ENCODE measurements around the gene HTD2. TPM values are rescaled to one million over a fixed set of nuclear protein-coding genes. Genes with fewer than 3 reads are reported as not detected.
A peak's percentile ranks its signal among the peaks of the same experiment; 100 is the strongest.

The HTD2 gene
- total RNA-seq, 4 donors from 2014 or later, result 10.6 to 15.1 (median 13.7) TPM

- DNase-seq (ENCODE audit: low spot score in 2 of 2), result peak; percentile 53 to 61
- Histone ChIP-seq H3K36me3 (no peaks in the 10 kb centered on the region), H3K4me3 (peak within 1 kb of the TSS; percentile 80 to 92 (median 84)), H3K27me3 (no peaks in the 10 kb centered on the region), H3K9me3 (no peaks in the 10 kb centered on the region), H3K27ac (peak within 1 kb of the TSS; percentile 50 to 87 (median 76)), H3K4me1 (peaks cover 0 to 51% (median 12%) of the 10 kb centered on the region in 4 donors)
- WGBS, 2 donors, result 0 to 2% methylated on average over 23 to 37 of the region's 79 CpGs
- TF ChIP-seq EP300 (IDR thresholded peaks at IDR 0.05), result peak in 1 of 2 donors; percentile 41
- TF ChIP-seq POLR2A (IDR thresholded peaks at IDR 0.05), result peak; percentile 45 to 55
- peak in 2 of 5 experiments; percentile 51 to 72 for TF ChIP-seq CTCF (IDR thresholded peaks at IDR 0.05)
These were observed 26.4 kb downstream of the HTD2 start, which contains the start of gene PXK for GRCh38 chr3:58332575-58333188. Gene PXK (plus strand): TSS chr3:58332892. CDS start chr3:58332989, 97 bp downstream.

GRCh38 chr3:58333206-58334012 lies 27.1 kb downstream of the HTD2 start:
- WGBS, 2 donors, result 0 to 2% methylated on average over 13 to 34 of the region's 37 CpGs
- TF ChIP-seq EP300 (IDR thresholded peaks at IDR 0.05) (no peak), POLR2A (IDR thresholded peaks at IDR 0.05) (no peak), CTCF (IDR thresholded peaks at IDR 0.05) (no peak)
- H3K4me1 ChIP-seq, result peaks cover 0 to 51% (median 12%) of the 10 kb centered on the region in 4 donors

GRCh38 chr3:58334013-58334321 lies 27.6 kb downstream of the HTD2 start:
- TF ChIP-seq CTCF (IDR thresholded peaks at IDR 0.05) (no peak), POLR2A (IDR thresholded peaks at IDR 0.05) (no peak), EP300 (IDR thresholded peaks at IDR 0.05) (no peak)
- Histone ChIP-seq H3K9me3 (no peaks in the 10 kb centered on the region), H3K27me3 (no peaks in the 10 kb centered on the region), H3K4me3 (peak overlapping the region; percentile 80 to 92 (median 84)), H3K36me3 (no peaks in the 10 kb centered on the region), H3K4me1 (peaks cover 0 to 51% (median 12%) of the 10 kb centered on the region in 4 donors), H3K27ac (peak overlapping the region; percentile 50 to 87 (median 76))
- no peak for DNase-seq (ENCODE audit: low spot score in 2 of 2)
- WGBS, 2 donors, result 10 to 11% methylated on average over 4 of the region's 4 CpGs

More at GRCh38 chr3:58333206-58334012, 27.1 kb downstream of the HTD2 start:
- Histone ChIP-seq H3K9me3 (no peaks in the 10 kb centered on the region), H3K36me3 (no peaks in the 10 kb centered on the region), H3K4me3 (peak overlapping the region; percentile 80 to 92 (median 84)), H3K27ac (peak overlapping the region; percentile 50 to 87 (median 76)), H3K27me3 (no peaks in the 10 kb centered on the region)
- no peak for DNase-seq (ENCODE audit: low spot score in 2 of 2)

- Histone ChIP-seq H3K27me3 (no peaks in the 10 kb centered on the region), H3K4me3 (peak overlapping the region in 2 of 4 donors; percentile 86 to 92), H3K9me3 (no peaks in the 10 kb centered on the region), H3K4me1 (peaks cover 0 to 51% (median 12%) of the 10 kb centered on the region in 4 donors), H3K36me3 (peaks cover 0 to 1% (median 0%) of the 10 kb centered on the region in 3 donors), H3K27ac (peak overlapping the region in 3 of 4 donors; percentile 76 to 87 (median 76))
- 51 to 57% methylated on average over 1 of the region's 1 CpG for WGBS, 2 donors
- TF ChIP-seq CTCF (IDR thresholded peaks at IDR 0.05), result no peak
- no peak for TF ChIP-seq EP300 (IDR thresholded peaks at IDR 0.05)
- no peak for TF ChIP-seq POLR2A (IDR thresholded peaks at IDR 0.05)
- DNase-seq (ENCODE audit: low spot score in 2 of 2), result no peak
These were observed 28.2 kb downstream of the HTD2 start for GRCh38 chr3:58334506-58334884.

GRCh38 chr3:58335652-58335947 lies 29.3 kb downstream of the HTD2 start:
- no peak for DNase-seq (ENCODE audit: low spot score in 2 of 2)
- Histone ChIP-seq H3K9me3 (no peaks in the 10 kb centered on the region), H3K4me1 (peaks cover 0 to 51% (median 12%) of the 10 kb centered on the region in 4 donors), H3K27ac (peak overlapping the region in 3 of 4 donors; percentile 6 to 87 (median 76)), H3K4me3 (peak overlapping the region in 1 of 4 donors; percentile 1), H3K27me3 (no peaks in the 10 kb centered on the region), H3K36me3 (peaks cover 0 to 10% (median 0%) of the 10 kb centered on the region in 3 donors)
- TF ChIP-seq EP300 (IDR thresholded peaks at IDR 0.05), result no peak
- TF ChIP-seq CTCF (IDR thresholded peaks at IDR 0.05), result no peak
- no peak for TF ChIP-seq POLR2A (IDR thresholded peaks at IDR 0.05)
- WGBS, 2 donors, result 34 to 40% methylated on average over 1 of the region's 1 CpG
